Pancreas (tissue), 10 donors: ENCODE data around the gene TBC1D5. TPM values are rescaled to one million over a fixed set of nuclear protein-coding genes. Genes with fewer than 3 reads are reported as not detected.

Experiments used
- ATAC-seq, 4 donors: fragments of 200-7000 bp; cut with Tn5 transposase; one replicate each; pipeline versions ENCODE4 v1.8.0 to v1.9.1; 2020; ENCODE audit warnings: mild to moderate bottlenecking in 4 of 4, moderate library complexity in 4 of 4
- DNase-seq, 6 donors: peaks; one replicate each; pipeline ENCODE4 v3.0.0-alpha.2; 2020
- FAIRE-seq: peaks from 2 replicates; lab custom pipeline; 2012; peaks lifted over from hg19 to GRCh38; lab: Jason Lieb, UNC
- H3K27ac ChIP-seq, 4 donors: fragments of 200-600 bp; sonication (generic); 1 replicate in 3 of 4; 2 replicates in 1 of 4; pipeline versions ENCODE4 v1.5.0 to v1.8.0; 2020
- H3K27me3 ChIP-seq, 4 donors: fragments of 200-600 bp; one replicate each; pipeline ENCODE4 v1.8.0; 2021
- H3K36me3 ChIP-seq, 3 donors: fragments of 200-600 bp; sonication (generic) in 1 of 3; one replicate each; pipeline versions ENCODE4 v1.5.0 to v1.8.0; 2020 to 2021
- H3K4me1 ChIP-seq, 3 donors: fragments of 200-600 bp; one replicate each; pipeline ENCODE4 v1.8.0; 2021
- H3K4me3 ChIP-seq, 4 donors: fragments of 200-600 bp; sonication (generic) in 2 of 4; one replicate each; pipeline versions ENCODE4 v1.5.0 to v1.8.0; 2020 to 2021
- H3K9me3 ChIP-seq, 4 donors: fragments of 200-600 bp; one replicate each; pipeline ENCODE4 v1.8.0; 2021
- WGBS, 2 donors: extraction: QIAGEN DNeasy Blood & Tissue Kit; methylation state at CpG; one replicate each; pipeline ENCODE4 v1.1.7; 2013; 5-methylcytosine and 5-hydroxymethylcytosine counted together
- intact Hi-C, 3 donors: fragments of 100-400 bp; cut with DNase I; formaldehyde crosslinking; loops; one replicate each; pipeline versions ENCODE4 v1.11.1 to v1.14.2; 2022
- polyA plus RNA-seq, 2 donors: library from polyadenylated mRNA; stranded (reverse); fragments of 200-250 nt; gene quantifications; one replicate each; pipeline ENCODE4 v1.2.3, GENCODE V29; 2013
- total RNA-seq, 6 donors: library from RNA; stranded (reverse); fragmentation: NEBNext Ultra II Directional in 4 of 6; extraction: Animal tissue kit (Norgen Biotek cat#: 25700) in 4 of 6; gene quantifications; one replicate each; pipeline versions ENCODE4 v1.2.1 to v1.2.4, GENCODE V29; 2021 to 2023
- TF ChIP-seq, protein P1 (sequence below), 4 donors: fragments of 200-600 bp; sonication (generic) in 3 of 4; IDR thresholded peaks; one replicate each; pipeline versions ENCODE4 v1.5.0 to v1.8.0; 2021; ENCODE audit warnings: antibody characterized with exemption in 4 of 4
- donor health status: healthy with polysubstance abuse.
- donor health status: DM: no; HTN: no; CAD: no; lungs with moderate emphysema.
- donor health status: DM: no; HTN: no; CAD: no.
- donor health status: control.
- donor health status: control.
- donor health status: Bipolar disorder and iron deficiency.
- donor health status: DM: yes; HTN: yes; CAD: no.
- donor health status: DM: no; HTN: no; CAD: no.
- donor health status: DM: no; HTN: no; CAD: no.
- donor health status: DM: yes; HTN: yes; CAD: no.

TBC1D5 gene
- total and polyA plus RNA-seq, 8 donors = 6.5 to 39.2 (median 19.9) TPM

DNA sequence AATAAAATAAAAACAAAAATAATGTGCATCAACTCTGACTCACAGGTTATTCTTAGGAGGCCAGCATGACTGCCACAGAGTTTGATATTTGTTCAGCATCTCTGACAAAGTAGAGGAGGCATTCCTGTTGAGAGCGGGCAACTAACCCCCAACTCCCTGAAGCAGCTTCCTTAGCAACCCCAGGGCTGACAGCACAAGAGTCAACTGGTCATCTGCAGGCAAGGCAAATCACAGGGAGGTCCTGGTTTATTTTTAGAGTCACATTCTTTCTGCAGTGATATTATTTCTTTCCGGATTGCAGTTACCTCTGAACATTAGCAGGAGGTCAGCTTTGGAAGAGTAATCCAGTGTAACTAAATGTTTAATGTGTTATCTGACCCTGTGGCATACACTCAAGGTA, 584.7 kb downstream of the TBC1D5 start:
- intact Hi-C loops = no loop called here
- TF ChIP-seq, protein P1, sequence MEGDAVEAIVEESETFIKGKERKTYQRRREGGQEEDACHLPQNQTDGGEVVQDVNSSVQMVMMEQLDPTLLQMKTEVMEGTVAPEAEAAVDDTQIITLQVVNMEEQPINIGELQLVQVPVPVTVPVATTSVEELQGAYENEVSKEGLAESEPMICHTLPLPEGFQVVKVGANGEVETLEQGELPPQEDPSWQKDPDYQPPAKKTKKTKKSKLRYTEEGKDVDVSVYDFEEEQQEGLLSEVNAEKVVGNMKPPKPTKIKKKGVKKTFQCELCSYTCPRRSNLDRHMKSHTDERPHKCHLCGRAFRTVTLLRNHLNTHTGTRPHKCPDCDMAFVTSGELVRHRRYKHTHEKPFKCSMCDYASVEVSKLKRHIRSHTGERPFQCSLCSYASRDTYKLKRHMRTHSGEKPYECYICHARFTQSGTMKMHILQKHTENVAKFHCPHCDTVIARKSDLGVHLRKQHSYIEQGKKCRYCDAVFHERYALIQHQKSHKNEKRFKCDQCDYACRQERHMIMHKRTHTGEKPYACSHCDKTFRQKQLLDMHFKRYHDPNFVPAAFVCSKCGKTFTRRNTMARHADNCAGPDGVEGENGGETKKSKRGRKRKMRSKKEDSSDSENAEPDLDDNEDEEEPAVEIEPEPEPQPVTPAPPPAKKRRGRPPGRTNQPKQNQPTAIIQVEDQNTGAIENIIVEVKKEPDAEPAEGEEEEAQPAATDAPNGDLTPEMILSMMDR (IDR thresholded peaks at IDR 0.05) = no peak
- FAIRE-seq (no peak), DNase-seq (no peak), ATAC-seq (peak in 3 of 4 donors; percentile 38 to 63 (median 48))
- Histone ChIP-seq H3K27me3 (no peaks in the 10 kb centered on the region), H3K36me3 (peaks cover 0 to 24% (median 0%) of the 10 kb centered on the region in 3 donors), H3K4me3 (no peak overlapping the region), H3K4me1 (no peaks in the 10 kb centered on the region), H3K9me3 (no peaks in the 10 kb centered on the region), H3K27ac (peak overlapping the region in 1 of 4 donors; percentile 12)
- 65 to 67% methylated on average over 2 of the region's 2 CpGs for WGBS, 2 donors

DNA sequence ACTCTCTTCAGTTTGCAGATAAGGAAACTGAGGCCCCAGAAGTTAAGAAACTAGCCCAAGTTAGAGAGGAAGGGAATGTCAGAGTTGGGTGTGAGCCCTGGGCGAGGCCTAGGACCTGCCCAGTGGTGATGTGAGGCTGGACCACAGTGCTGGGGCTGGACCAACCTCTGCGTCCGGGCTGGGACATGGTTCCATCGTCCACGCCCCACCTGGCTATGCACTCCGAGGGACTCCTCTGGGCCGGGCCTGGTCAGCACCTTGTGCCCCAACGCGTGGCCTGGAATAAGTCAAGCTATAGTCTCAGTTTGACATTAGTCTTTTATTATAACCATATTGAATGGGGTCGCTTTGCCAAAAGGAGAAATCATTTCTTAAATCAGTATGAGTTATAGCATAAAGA, 585.6 kb downstream of the TBC1D5 start:
- 96 to 97% methylated on average over 10 of the region's 10 CpGs for WGBS, 2 donors
- Histone ChIP-seq H3K9me3 (no peaks in the 10 kb centered on the region), H3K36me3 (peaks cover 0 to 24% (median 0%) of the 10 kb centered on the region in 3 donors), H3K27ac (no peak overlapping the region), H3K4me1 (no peaks in the 10 kb centered on the region), H3K4me3 (no peak overlapping the region), H3K27me3 (no peaks in the 10 kb centered on the region)
- no peak for FAIRE-seq
- TF ChIP-seq, protein P1 (IDR thresholded peaks at IDR 0.05) = no peak
- no peak for ATAC-seq
- intact Hi-C loops = no loop called here
- DNase-seq = no peak

DNA sequence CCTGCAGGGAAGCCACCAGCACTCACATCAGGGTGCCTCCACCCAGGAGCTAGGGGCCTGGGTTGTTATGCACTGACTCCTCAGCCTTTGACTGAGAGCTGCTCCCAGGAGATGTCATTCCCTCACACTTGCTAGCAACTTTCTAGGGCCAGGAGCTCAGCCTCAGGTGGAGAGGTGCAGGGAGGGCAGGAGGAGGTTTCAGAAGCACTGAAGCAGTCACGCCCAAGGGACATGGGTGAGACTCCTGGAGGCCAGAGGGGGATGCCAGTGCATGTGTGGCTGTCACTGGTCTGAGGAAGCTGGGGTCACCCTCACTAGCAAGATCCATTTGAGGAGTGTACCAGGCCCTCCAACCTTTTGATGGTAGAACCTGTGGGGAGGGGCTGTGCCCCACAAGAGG, 586.5 kb downstream of the TBC1D5 start:
- no peak overlapping the region for H3K27ac ChIP-seq
- no peak overlapping the region for H3K4me3 ChIP-seq
- no peak for FAIRE-seq
- WGBS, 2 donors = 96 to 100% methylated on average over 1 of the region's 1 CpG
- DNase-seq = no peak
- no peaks in the 10 kb centered on the region for H3K27me3 ChIP-seq
- H3K9me3 ChIP-seq = no peaks in the 10 kb centered on the region
- intact Hi-C loops = no loop called here
- TF ChIP-seq, protein P1 (IDR thresholded peaks at IDR 0.05) = no peak
- no peaks in the 10 kb centered on the region for H3K4me1 ChIP-seq
- H3K36me3 ChIP-seq = peaks cover 0 to 24% (median 0%) of the 10 kb centered on the region in 3 donors
- ATAC-seq = no peak

DNA sequence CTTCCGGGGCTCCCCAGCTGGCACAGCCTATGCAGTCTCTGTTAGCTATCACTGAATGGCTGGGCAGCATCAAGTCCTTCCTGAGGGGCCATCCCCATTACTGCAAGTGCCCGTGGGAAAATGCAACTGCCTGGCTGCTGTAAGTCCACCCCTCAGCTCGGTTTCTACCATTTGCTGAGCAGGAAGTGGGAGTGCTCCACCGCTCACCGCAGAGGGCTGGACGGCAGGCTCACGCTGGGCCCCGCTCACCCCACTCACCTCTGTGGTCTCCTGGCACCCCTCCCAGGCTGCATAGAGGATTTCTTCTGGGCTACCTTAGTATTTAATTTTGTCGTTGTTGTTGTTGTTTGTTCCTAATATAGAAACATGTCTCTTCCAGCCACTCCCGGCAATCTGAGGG, 587.5 kb downstream of the TBC1D5 start:
- WGBS, 2 donors = 95 to 97% methylated on average over 10 of the region's 10 CpGs
- Histone ChIP-seq H3K36me3 (peaks cover 0 to 24% (median 0%) of the 10 kb centered on the region in 3 donors), H3K27ac (no peak overlapping the region), H3K9me3 (no peaks in the 10 kb centered on the region), H3K4me1 (no peaks in the 10 kb centered on the region), H3K4me3 (no peak overlapping the region), H3K27me3 (no peaks in the 10 kb centered on the region)
- DNase-seq (no peak), FAIRE-seq (no peak), ATAC-seq (no peak)
- intact Hi-C loops = no loop called here
- TF ChIP-seq, protein P1 (IDR thresholded peaks at IDR 0.05) = no peak

DNA sequence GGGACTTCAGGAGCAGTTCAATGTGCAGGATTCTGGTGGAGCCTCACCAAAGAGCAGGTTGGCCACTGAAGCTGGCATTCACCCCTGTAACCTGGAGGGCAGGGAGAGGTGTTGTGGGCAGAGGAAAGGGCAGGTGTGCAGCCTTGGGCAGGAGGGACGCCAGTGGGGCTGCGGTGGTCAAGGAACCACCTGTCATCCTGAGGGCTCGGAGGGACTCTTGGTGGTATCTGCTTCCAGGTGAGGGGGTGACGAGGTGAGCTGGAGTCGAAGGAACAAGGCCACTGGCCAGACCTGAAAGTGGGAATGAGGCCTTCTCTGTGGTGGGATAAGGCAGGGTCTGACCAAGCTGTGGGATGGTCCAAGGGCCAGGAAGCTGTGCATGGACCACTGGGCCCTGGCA, 588.2 kb downstream of the TBC1D5 start:
- Histone ChIP-seq H3K4me1 (no peaks in the 10 kb centered on the region), H3K4me3 (no peak overlapping the region), H3K9me3 (no peaks in the 10 kb centered on the region), H3K27me3 (no peaks in the 10 kb centered on the region), H3K27ac (no peak overlapping the region), H3K36me3 (peaks cover 0 to 20% (median 0%) of the 10 kb centered on the region in 3 donors)
- intact Hi-C loops = no loop called here
- ATAC-seq (no peak), DNase-seq (no peak), FAIRE-seq (no peak)
- WGBS, 2 donors = 98% methylated on average over 5 of the region's 5 CpGs
- TF ChIP-seq, protein P1 (IDR thresholded peaks at IDR 0.05) = no peak
